ENCODE measurements around the gene APOBR. TPM values are rescaled to one million over a fixed set of nuclear protein-coding genes. Genes with fewer than 3 reads are reported as not detected.

Gene APOBR
- total and polyA plus RNA-seq, 2 of the 13 experiments (the other 11 are each of a cell fraction or from before 2014, with no cell fraction given), result 0.03 TPM; not detected in 1

DNA sequence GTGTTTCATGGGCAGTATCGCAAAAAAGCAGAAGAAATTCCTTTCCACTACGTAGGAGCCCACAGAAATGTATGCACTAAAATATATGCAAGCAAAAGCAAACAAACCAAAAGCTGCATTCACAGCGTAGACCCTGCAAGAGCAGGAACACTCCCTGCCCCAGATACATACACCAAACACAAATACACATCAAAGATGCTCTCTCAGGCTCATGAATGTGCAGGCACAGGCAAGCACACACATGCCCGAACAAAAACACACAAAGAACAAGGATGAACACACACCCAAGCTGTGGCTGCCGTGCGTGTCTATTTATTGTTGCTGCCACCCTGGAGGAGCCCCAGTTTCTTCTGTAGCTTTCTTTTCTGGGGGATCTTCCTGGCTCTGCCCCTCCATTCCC lies 42.6 kb downstream of the APOBR start:
- Histone ChIP-seq H3K9ac (ENCODE audit: insufficient read depth, low read depth, low read length) (peak overlapping the region; percentile 78), H3K36me3 (replicated peaks in 1 of 2; ENCODE audit: control insufficient read depth in 1 of 2, insufficient read depth in 2 of 2, low read length in 2 of 2) (peaks cover 0 to 3% of the 10 kb centered on the region in 2 experiments; a peak in 1 of 5 replicates), H3K27me3 (ENCODE audit: control insufficient read depth in 1 of 2, insufficient read depth in 2 of 2, low read length in 2 of 2) (no peaks in the 10 kb centered on the region), H2AFZ (ENCODE audit: low read length) (no peak overlapping the region), H4K20me1 (ENCODE audit: insufficient read depth, low read length) (no peaks in the 10 kb centered on the region), H3K79me2 (ENCODE audit: insufficient read depth, low read length) (peaks cover 12% of the 10 kb centered on the region), H3K9me3 (ENCODE audit: low read length) (no peaks in the 10 kb centered on the region), H3K4me3 (replicated peaks in 1 of 3; ENCODE audit: insufficient read depth in 1 of 3, low read depth in 2 of 3, low read length in 3 of 3) (peak overlapping the region; percentile 60 to 76 (median 62); a peak in 5 of 6 replicates), H3K4me2 (ENCODE audit: low read depth, low read length) (peak overlapping the region; percentile 98), H3K27ac (ENCODE audit: extremely low read length, insufficient read depth, low read length) (peak overlapping the region; percentile 30), H3K4me1 (ENCODE audit: insufficient read depth, low read length) (peaks cover 74% of the 10 kb centered on the region)
- 0 out of 2 replicates have a peak, but pooled peaks have one; percentile 31 for TF ChIP-seq ZFP90 (CRISPR knock-in tag; IDR thresholded peaks at IDR 0.05; ENCODE audit: borderline replicate concordance)
- no peak for TF ChIP-seq ZNF720 (CRISPR knock-in tag; IDR thresholded peaks at IDR 0.05)
- TF ChIP-seq FOXA1 (IDR thresholded peaks at IDR 0.05), result no peak
- TF ChIP-seq FOXA1 (CRISPR knock-in tag; IDR thresholded peaks at IDR 0.05), result peak; percentile 5; the same call in 1 of the 2 replicates
- TF ChIP-seq, protein P1, sequence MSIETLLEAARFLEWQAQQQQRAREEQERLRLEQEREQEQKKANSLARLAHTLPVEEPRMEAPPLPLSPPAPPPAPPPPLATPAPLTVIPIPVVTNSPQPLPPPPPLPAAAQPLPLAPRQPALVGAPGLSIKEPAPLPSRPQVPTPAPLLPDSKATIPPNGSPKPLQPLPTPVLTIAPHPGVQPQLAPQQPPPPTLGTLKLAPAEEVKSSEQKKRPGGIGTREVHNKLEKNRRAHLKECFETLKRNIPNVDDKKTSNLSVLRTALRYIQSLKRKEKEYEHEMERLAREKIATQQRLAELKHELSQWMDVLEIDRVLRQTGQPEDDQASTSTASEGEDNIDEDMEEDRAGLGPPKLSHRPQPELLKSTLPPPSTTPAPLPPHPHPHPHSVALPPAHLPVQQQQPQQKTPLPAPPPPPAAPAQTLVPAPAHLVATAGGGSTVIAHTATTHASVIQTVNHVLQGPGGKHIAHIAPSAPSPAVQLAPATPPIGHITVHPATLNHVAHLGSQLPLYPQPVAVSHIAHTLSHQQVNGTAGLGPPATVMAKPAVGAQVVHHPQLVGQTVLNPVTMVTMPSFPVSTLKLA (IDR thresholded peaks at IDR 0.05), result no peak
- 0 out of 2 replicates have a peak, but pooled peaks have one; percentile 41 for TF ChIP-seq BRD4 (CRISPR knock-in tag; IDR thresholded peaks at IDR 0.05)
- no TSS peak for BruUV-seq (replicated peaks)
- FAIRE-seq (no peak), ATAC-seq (no peak), DNase-seq (ENCODE audit: low spot score) (peak; percentile 35)
- ChIA-PET POLR2A (interaction anchor here (0.7 kb wide), 1 partner anchor 72 kb away, joined by 3 read pairs; the partner anchor contains the start of gene SULT1A1), CTCF (ENCODE audit: low intra/inter-chr PET ratio, low total read pairs) (no interaction called here)
- WGBS (ENCODE audit: low lambda C conversion rate), result 51% methylated on average over 6 of the region's 6 CpGs
- in situ Hi-C loops (cut with HindIII; ENCODE audit: extremely low pct_ligation_motif_present, low pct_unique_long_range_greater_than_20kb) (no loop called here), intact Hi-C loops (cut with micrococcal nuclease; ENCODE audit: unreplicated experiment) (no loop called here)

Measured in HepG2 (cell line).